Measurements from ENCODE around the gene COPS4.
A peak's percentile ranks its signal among the peaks of the same experiment; 100 is the strongest.
"Not testable (repeated sequence)": the region's sequence is repeated elsewhere in the genome, so short reads cannot be mapped to it uniquely, and the experiment has no call there.

Gene COPS4

GRCh38 chr4:83034630-83035494 lies at the start of gene COPS4:
COPS4 (plus strand) TSS chr4:83035183; CDS start chr4:83035225, 42 bp downstream.
- peak; percentile 92 for DNase-seq

GRCh38 chr4:82987519-82987918 lies 47.5 kb upstream of the COPS4 start:
- DNase-seq, result not testable (repeated sequence)

GRCh38 chr4:82988323-82988832 lies 46.6 kb upstream of the COPS4 start:
- DNase-seq, result no peak

GRCh38 chr4:82989575-82990429 lies 45.2 kb upstream of the COPS4 start:
- DNase-seq, result no peak

GRCh38 chr4:82994834-82995233 lies 40.1 kb upstream of the COPS4 start:
- no peak for DNase-seq

- DNase-seq, result no peak
These were observed 36.1 kb upstream of the COPS4 start for GRCh38 chr4:82998898-82999297.

- DNase-seq, result no peak
These were observed 32.7 kb upstream of the COPS4 start for GRCh38 chr4:83002329-83002728.

GRCh38 chr4:83003044-83003791 lies 31.8 kb upstream of the COPS4 start:
- not testable (repeated sequence) for DNase-seq

GRCh38 chr4:83009529-83009928 lies 25.5 kb upstream of the COPS4 start:
- no peak for DNase-seq

- no peak for DNase-seq
These were observed 24.9 kb upstream of the COPS4 start for GRCh38 chr4:83010111-83010521.

GRCh38 chr4:83010522-83011318 lies 24.3 kb upstream of the COPS4 start, which contains the start of gene LIN54:
LIN54 (minus strand) TSS chr4:83010823; CDS start chr4:82984844, 25,979 bp downstream.
- DNase-seq, result peak; percentile 81

GRCh38 chr4:83011689-83012199 lies 23.2 kb upstream of the COPS4 start:
- DNase-seq, result no peak

- peak; percentile 18 for DNase-seq
These were observed 22.7 kb upstream of the COPS4 start for GRCh38 chr4:83012200-83012686.

GRCh38 chr4:83012687-83013419 lies 22.1 kb upstream of the COPS4 start:
- peak; percentile 97 for DNase-seq

- no peak for DNase-seq
These were observed 21.5 kb upstream of the COPS4 start for GRCh38 chr4:83013420-83013867.

GRCh38 chr4:83013902-83014301 lies 21.1 kb upstream of the COPS4 start:
- DNase-seq, result no peak

- no peak for DNase-seq
These were observed 15.0 kb upstream of the COPS4 start for GRCh38 chr4:83019794-83020494.

GRCh38 chr4:83022724-83023450 lies 12.1 kb upstream of the COPS4 start:
- DNase-seq, result no peak

- DNase-seq, result not testable (repeated sequence)
These were observed 11.4 kb upstream of the COPS4 start for GRCh38 chr4:83023599-83023998.
